NCI-H187 treated with DMSO at 0.1 percent for 48 hours (cell line): ENCODE measurements around the gene SLCO2A1.

Source experiments
- DNase-seq: peaks from one replicate; lab custom pipeline; 2025; lab: John Stamatoyannopoulos, UW

Gene SLCO2A1

GRCh38 chr3:134034005-134034785, 4.5 kb upstream of the SLCO2A1 start:
- no peak for DNase-seq

DNA sequence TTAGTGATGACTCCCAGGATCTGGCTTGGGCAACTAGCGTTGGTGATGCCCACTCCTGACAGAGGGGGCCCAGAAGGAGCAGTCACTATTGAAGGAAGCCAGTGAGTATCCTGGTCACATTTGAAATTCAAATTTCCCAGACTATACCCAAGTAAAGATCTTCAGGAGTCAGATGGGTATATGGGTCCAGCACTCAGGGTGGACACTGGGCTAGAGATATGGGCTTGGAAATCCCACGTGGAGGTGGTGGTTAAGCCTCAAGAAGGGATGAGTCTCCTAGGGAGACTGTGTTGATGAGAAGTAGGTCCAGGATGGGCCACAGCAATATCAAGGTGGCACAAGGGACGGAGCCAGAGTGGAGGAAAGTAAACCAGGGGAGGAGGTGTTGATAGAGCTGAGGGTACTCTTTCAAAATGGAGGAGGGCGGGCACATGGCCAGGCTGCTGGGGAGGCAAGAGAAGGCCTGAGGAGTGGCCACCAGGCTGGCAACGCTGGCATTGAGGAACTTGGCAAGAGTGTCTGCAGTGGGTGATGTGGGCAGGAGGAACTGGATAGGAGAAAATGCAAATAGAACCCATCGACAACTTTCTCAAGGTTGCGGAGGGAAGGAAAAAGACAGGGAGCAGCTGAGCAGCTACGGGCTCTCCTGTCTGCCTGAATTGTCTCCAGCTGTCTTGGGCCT, 3.7 kb upstream of the SLCO2A1 start:
- DNase-seq = no peak

DNA sequence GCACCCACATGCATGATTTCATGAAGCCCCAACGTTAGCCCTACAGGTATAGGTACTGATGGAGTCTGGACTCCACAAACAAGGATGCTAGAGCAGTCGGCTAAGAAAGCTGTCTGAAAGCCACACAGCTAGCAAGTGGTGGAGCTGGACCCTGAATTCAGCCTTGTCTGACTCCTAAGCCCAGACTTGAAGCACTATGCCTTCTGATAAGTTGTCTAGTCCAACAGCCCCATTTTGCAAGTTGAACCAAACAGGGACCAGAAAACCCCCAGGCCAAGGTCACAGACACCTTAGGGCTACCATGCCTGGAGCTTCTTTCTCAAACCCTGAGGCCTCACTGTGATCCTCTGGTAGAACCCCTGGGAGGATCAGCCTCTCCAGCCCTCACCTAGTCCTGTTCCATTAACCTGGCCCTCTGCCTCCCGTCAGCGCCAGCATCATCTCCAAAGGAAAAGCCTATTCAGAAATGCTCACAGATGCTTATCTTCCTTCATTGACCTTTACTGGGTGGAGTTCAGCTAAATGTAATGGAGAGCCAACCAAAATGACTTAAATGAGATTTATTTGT, 1.7 kb upstream of the SLCO2A1 start:
- DNase-seq = no peak

DNA sequence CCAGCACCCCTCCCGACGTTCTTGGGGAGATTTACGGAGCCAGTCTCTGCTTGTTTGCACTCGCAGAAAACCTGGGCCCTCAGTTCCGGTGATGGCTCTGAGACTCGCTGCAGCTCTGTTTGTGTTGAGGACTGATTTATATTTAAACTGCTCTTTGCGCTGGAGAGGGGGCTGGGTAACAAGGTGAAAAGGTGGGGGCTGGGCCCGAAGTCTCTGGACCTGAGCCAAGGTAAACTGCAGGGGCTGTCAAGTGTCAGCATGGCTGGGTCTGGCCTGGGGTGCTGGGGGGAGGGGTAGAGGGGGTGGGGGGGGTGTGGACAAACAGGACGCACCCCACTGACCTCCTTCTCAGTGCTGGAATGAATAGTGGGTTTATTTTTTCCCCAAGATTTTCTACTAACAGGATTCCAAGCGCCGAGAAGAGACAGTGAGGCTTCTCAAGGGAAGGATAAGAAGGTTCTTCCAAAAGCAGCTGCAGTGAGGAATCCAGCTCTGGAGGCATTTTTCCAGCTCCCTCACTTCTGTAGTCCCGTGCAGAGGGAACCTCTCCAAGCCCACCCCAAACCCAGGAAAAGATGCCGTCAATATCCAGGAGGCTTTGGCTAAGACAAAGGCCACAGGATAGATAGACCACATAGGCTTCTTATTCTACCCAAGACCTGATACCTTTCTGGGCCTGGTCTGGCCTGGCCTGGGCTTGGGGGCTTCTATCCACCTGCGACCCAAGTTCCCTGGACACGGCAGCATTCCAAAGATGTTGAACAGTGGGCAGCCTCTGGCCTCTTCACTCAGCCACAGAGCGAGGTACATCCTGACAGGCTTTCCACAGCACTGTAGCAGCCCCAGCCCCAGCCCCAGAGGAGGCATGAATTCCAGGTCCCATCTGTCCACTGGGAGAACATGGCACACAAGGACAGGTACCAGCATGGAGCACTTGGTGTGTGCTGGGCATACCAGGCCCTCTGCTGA, 938 bp upstream of the SLCO2A1 start:
- DNase-seq = no peak

- DNase-seq = no peak
Measured at GRCh38 chr3:134029256-134029733, 430 bp downstream of the SLCO2A1 start.

GRCh38 chr3:134028486-134029255, 1.1 kb downstream of the SLCO2A1 start:
- no peak for DNase-seq

- DNase-seq = no peak
Measured at GRCh38 chr3:134027631-134028030, 2.1 kb downstream of the SLCO2A1 start.

DNA sequence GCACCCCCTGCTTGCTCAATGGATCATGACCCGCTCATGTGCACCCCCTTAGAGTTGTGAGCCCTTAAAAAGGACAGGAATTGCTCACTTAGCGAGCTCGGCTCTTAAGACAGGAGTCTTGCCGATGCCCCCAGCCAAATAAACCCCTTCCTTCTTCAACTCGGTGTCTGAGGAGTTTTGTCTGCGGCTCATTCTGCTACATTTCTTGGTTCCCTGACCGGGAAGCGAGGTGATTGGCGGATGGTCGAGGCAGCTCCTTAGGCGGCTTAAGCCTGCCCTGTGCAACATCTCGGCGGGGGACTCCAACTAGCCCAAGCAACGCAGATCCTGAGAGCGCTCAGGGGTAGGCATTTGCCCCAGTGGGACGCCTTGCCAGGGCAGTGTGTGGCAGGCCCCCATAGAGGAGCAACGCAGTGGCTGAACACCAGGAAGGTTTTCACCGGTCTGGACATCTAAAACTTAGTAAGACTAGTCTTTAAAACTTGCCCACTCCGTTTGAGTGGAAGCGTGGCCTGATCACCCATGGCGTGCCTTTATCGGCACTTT, 9.5 kb downstream of the SLCO2A1 start:
- DNase-seq = no peak

DNA sequence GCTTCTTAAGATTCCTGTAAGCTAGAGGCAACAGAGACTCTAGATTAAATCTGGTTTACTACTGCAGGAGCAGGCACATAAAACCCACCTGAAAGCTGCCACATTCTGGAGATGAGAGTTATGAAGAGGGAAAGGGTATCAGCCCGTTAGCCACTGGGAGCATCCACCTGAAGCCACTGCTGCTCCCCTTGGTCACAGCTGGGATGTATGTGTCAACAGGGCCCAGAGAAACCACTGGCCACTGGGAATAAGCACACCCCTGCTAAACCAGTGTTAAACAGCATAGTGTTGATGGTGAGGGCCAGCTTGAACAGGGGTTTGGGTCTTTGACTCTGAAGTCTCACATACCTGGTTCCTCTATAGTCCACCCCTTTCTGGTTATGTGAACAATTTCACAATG, 10.9 kb downstream of the SLCO2A1 start:
- no peak for DNase-seq

DNA sequence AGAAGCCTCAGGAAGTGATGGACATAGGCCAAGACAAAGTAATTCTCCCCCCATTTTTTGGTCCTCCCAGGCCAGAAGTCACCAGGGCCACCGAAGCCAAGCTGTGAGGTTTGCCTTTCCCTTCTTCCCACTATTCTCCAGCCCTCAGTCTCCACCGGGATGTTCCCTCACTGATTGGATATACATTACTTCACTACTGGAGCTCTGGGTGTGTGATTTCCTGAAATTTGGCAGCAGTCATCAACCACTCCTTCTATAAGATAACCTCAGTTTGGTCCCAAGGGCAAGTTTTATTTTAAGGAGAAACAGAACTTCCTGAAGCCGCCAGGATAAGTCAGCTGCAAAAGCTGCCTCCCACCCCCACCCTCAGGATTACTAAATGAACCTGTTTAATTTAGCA, 11.3 kb downstream of the SLCO2A1 start:
- DNase-seq = no peak

DNA sequence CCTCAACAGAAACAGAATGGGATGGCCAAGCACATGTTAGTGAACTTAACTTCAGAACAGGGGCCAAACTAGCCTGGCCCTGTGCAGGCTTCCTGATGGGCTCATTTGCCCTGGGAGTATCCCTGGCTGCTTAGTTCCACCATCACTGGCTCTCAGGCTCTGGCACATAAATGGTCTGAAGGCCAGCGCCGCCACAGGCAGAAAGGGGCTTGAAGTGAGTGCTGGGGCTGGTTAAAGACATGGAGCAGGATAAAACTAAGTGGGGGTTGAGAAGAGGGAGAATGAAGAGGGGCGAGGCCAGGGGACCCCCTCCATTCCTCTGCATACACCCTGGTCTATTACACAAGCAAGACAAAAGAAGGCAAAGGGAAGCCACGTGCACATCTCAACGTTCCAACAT, 12.2 kb downstream of the SLCO2A1 start:
- DNase-seq = no peak

- no peak for DNase-seq
Measured at GRCh38 chr3:134014270-134014669, 15.5 kb downstream of the SLCO2A1 start.

DNA sequence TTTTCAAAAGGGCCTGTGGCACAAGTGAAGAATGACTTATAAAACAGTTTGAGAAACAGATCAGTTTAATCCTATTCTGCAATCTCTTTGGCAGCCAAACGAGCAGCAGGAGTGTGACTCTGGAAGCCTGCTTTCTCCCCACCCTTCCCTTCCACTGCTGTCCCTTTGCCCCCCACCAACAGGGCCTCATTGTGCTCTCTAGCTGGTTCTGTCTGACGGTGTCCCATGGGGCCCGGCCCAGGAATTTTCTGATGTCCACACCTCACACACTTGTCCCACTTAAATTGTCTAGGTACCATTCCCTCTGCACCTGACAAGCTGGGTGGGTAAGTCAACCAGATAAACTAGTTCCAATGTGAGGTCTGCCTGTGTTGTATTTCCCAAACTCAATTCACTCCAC, 16.4 kb downstream of the SLCO2A1 start:
- DNase-seq = no peak

DNA sequence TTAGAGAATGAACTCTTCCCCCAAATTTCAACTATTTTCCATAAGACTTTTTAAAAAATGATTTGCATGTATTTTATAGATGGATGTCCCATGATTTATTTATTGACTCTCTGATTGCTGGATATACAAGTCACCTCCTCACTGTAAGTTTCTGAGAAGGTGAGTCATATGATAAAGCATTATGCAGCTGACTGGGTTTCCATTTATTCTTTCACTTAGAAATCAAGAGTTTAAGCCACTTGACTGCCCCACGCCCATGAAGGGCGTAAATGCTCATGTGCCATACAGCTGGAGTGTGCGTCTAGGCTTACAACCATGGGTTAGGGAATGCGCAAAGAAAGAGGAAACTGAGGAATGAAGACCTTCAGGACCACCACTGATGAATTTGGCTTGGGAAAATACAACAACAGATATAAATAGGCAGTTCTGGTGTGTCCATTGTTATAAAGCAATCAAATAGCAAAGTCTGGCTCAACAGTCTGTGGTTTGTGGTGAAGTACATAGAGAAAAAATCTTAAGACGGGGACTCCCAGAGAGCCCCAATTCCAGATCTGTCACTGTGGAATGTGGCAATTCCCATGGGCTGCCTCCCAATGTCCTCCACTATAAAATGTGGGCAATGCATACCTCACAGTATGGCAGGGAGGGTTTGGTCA, 20.3 kb downstream of the SLCO2A1 start:
- no peak for DNase-seq

GRCh38 chr3:134008630-134009156, 21.0 kb downstream of the SLCO2A1 start:
- no peak for DNase-seq

- no peak for DNase-seq
Measured at GRCh38 chr3:134007819-134008218, 21.9 kb downstream of the SLCO2A1 start.

DNA sequence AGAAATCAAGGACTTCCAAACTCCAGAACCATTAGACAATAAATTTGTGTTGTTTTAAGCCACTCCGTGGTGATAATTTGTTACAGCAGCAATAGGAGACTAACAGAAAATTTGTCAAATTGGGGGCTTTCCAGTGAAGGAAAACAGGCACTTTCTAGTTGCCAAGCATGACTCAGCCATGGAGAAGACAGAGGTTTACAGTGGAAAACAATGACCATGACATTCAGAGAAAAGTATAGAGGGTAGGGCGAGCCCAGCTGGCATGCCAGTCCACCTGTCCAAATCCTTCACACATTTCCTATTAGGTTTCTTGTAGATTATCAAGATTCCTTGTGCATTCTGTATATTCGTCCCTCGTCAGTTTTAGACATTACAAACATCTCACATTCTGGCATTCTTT, 24.9 kb downstream of the SLCO2A1 start:
- DNase-seq = no peak

GRCh38 chr3:134003066-134003465, 26.7 kb downstream of the SLCO2A1 start:
- no peak for DNase-seq

DNA sequence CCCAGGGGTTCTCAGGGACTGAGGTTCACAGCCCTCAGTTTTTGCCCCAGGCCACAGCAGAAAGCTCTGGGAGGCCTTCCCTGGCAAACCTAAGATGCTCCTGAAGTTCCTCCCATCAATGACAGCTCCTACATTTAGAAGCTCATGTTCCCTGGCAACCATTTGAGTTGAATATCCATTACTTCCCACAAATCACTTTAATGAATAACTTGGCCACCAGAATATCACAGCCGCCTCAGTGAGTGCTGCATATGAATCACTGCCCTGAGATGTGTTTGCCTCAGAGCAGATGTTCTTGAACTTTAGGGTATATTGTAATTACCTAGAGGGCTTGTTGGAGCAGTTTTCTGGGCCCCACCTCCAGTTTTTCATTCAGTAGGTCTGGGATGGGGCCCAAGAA, 27.4 kb downstream of the SLCO2A1 start:
- DNase-seq = no peak

GRCh38 chr3:134001251-134001650, 28.5 kb downstream of the SLCO2A1 start:
- no peak for DNase-seq
